Measurements from ENCODE around the gene GGCT. TPM values are rescaled to one million over a fixed set of nuclear protein-coding genes. Genes with fewer than 3 reads are reported as not detected.

The GGCT gene
- total RNA-seq, 1 experiment from 2014 or later = 73.5 TPM

DNA sequence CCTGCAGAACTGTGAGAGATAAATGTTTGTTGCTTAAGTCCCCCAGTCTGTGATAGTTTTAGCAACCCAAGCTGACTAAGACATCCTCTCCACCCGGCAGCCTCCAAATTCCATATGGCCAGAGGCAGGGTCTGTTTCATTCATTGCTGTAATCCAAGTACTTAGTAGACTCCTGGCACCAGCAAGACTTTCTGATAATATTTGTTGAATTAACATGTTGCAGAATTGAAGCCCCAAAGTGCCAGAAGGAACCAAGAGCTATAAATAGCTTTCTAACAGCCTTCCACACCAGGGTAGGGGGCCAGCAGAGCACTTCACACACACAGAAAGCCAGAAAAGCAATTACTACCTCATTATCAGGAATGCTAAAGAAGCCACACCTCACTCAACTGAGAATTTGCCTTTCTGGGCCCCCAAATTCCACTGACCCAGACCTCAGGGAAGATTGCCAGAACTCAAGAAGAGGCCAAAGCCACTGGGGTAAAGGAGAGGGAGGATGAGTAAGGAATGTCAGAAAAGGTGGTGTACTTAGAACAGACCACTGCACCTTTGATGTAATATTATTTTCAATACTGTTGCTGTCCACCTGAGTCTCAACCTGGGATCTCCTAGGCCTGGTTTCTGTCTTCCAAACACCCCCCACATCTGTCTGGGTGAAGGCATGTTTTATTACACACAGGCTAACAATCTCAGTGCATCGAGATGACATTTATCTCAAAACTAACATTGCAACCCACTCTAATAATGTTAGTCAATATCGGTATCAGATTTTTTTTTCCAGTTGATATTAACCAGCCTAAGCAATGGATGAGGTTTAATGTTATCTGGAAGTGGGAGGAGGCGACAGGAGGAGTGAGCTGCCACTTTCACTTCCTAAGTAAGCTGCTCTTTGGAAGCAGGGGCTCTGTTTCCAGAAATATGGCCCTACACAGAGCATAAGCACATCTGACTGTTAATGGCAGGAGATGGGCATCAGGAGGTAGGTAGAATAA is 31.5 kb downstream of the GGCT start:
- Histone ChIP-seq H3K4me3 (ENCODE audit: low read length) (no peak overlapping the region), H3K9ac (ENCODE audit: low read length) (no peak overlapping the region), H3K27me3 (ENCODE audit: low read length) (no peaks in the 10 kb centered on the region), H3K9me3 (ENCODE audit: low read length) (no peaks in the 10 kb centered on the region), H3K4me2 (ENCODE audit: low read depth, low read length, poor library complexity, severe bottlenecking) (no peak overlapping the region), H3K4me1 (ENCODE audit: low read length) (peaks cover 4% of the 10 kb centered on the region), H2AFZ (ENCODE audit: low read length) (no peak overlapping the region), H3K9me2 (replicated peaks; ENCODE audit: insufficient read depth, low read length) (no peaks in the 10 kb centered on the region), H3K79me2 (ENCODE audit: low read length) (no peaks in the 10 kb centered on the region), H3K27ac (ENCODE audit: low read length) (no peak overlapping the region), H4K20me1 (ENCODE audit: insufficient read depth, low read depth, low read length) (0 out of 2 replicates have a peak, but pooled peaks cover 3% of the 10 kb centered on the region), H3K36me3 (ENCODE audit: insufficient read depth, low read length) (no peaks in the 10 kb centered on the region)
- DNase-seq = no peak

GRCh38 chr7:30472081-30472783 is 32.4 kb downstream of the GGCT start:
- H3K4me1 ChIP-seq (ENCODE audit: low read length) = no peaks in the 10 kb centered on the region
- 0 out of 2 replicates have a peak, but pooled peaks cover 3% of the 10 kb centered on the region for H4K20me1 ChIP-seq (ENCODE audit: insufficient read depth, low read depth, low read length)
- H3K27me3 ChIP-seq (ENCODE audit: low read length) = no peaks in the 10 kb centered on the region
- no peaks in the 10 kb centered on the region for H3K9me2 ChIP-seq (replicated peaks; ENCODE audit: insufficient read depth, low read length)
- H3K9me3 ChIP-seq (ENCODE audit: low read length) = no peaks in the 10 kb centered on the region
- DNase-seq = no peak
- H3K27ac ChIP-seq (ENCODE audit: low read length) = no peak overlapping the region
- H2AFZ ChIP-seq (ENCODE audit: low read length) = no peak overlapping the region
- H3K4me3 ChIP-seq (ENCODE audit: low read length) = no peak overlapping the region
- no peaks in the 10 kb centered on the region for H3K79me2 ChIP-seq (ENCODE audit: low read length)
- H3K4me2 ChIP-seq (ENCODE audit: low read depth, low read length, poor library complexity, severe bottlenecking) = no peak overlapping the region
- H3K36me3 ChIP-seq (ENCODE audit: insufficient read depth, low read length) = no peaks in the 10 kb centered on the region
- H3K9ac ChIP-seq (ENCODE audit: low read length) = no peak overlapping the region

GRCh38 chr7:30471205-30471604 is 33.4 kb downstream of the GGCT start:
- Histone ChIP-seq H4K20me1 (ENCODE audit: insufficient read depth, low read depth, low read length) (0 out of 2 replicates have a peak, but pooled peaks cover 3% of the 10 kb centered on the region), H3K27me3 (ENCODE audit: low read length) (no peaks in the 10 kb centered on the region), H3K4me2 (ENCODE audit: low read depth, low read length, poor library complexity, severe bottlenecking) (no peak overlapping the region), H2AFZ (ENCODE audit: low read length) (no peak overlapping the region), H3K79me2 (ENCODE audit: low read length) (no peaks in the 10 kb centered on the region), H3K4me3 (ENCODE audit: low read length) (no peak overlapping the region), H3K9me2 (replicated peaks; ENCODE audit: insufficient read depth, low read length) (no peaks in the 10 kb centered on the region), H3K4me1 (ENCODE audit: low read length) (peaks cover 3% of the 10 kb centered on the region), H3K27ac (ENCODE audit: low read length) (no peak overlapping the region), H3K9me3 (ENCODE audit: low read length) (no peaks in the 10 kb centered on the region), H3K9ac (ENCODE audit: low read length) (no peak overlapping the region), H3K36me3 (ENCODE audit: insufficient read depth, low read length) (no peaks in the 10 kb centered on the region)
- no peak for DNase-seq

DNA sequence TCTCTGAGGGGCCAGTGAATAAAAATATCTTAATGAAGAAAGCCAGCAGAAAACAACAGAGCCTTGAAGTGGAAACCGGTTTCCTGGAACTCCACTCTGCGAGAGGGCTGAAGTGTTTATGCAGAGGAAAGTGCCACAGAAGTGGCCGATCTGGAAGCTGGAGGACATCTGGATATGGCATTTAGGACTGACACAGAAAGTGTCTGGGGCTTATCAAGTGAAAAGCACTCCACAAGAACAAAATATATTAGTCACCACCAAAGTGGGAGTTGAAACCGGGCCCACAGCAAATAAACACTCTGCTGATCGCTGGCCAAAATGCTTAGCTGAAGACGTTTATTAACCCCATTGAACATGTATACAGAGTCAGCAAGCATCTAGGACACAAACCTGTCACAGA is 33.9 kb downstream of the GGCT start:
- Histone ChIP-seq H3K4me2 (ENCODE audit: low read depth, low read length, poor library complexity, severe bottlenecking) (no peak overlapping the region), H3K4me3 (ENCODE audit: low read length) (no peak overlapping the region), H3K9me2 (replicated peaks; ENCODE audit: insufficient read depth, low read length) (no peaks in the 10 kb centered on the region), H3K79me2 (ENCODE audit: low read length) (no peaks in the 10 kb centered on the region), H2AFZ (ENCODE audit: low read length) (no peak overlapping the region), H3K9me3 (ENCODE audit: low read length) (no peaks in the 10 kb centered on the region), H3K36me3 (ENCODE audit: insufficient read depth, low read length) (no peaks in the 10 kb centered on the region), H3K9ac (ENCODE audit: low read length) (no peak overlapping the region), H3K27me3 (ENCODE audit: low read length) (no peaks in the 10 kb centered on the region), H3K27ac (ENCODE audit: low read length) (no peak overlapping the region), H3K4me1 (ENCODE audit: low read length) (peaks cover 8% of the 10 kb centered on the region), H4K20me1 (ENCODE audit: insufficient read depth, low read depth, low read length) (0 out of 2 replicates have a peak, but pooled peaks cover 3% of the 10 kb centered on the region)
- DNase-seq = no peak

GRCh38 chr7:30470163-30470770 is 34.4 kb downstream of the GGCT start:
- Histone ChIP-seq H3K4me2 (ENCODE audit: low read depth, low read length, poor library complexity, severe bottlenecking) (no peak overlapping the region), H3K9ac (ENCODE audit: low read length) (no peak overlapping the region), H3K36me3 (ENCODE audit: insufficient read depth, low read length) (no peaks in the 10 kb centered on the region), H3K9me2 (replicated peaks; ENCODE audit: insufficient read depth, low read length) (no peaks in the 10 kb centered on the region), H3K27me3 (ENCODE audit: low read length) (no peaks in the 10 kb centered on the region), H3K4me1 (ENCODE audit: low read length) (peaks cover 13% of the 10 kb centered on the region), H4K20me1 (ENCODE audit: insufficient read depth, low read depth, low read length) (0 out of 2 replicates have a peak, but pooled peaks cover 2% of the 10 kb centered on the region), H3K9me3 (ENCODE audit: low read length) (no peaks in the 10 kb centered on the region), H3K4me3 (ENCODE audit: low read length) (no peak overlapping the region), H3K79me2 (ENCODE audit: low read length) (no peaks in the 10 kb centered on the region), H2AFZ (ENCODE audit: low read length) (no peak overlapping the region), H3K27ac (ENCODE audit: low read length) (no peak overlapping the region)
- no peak for DNase-seq

GRCh38 chr7:30469303-30469702 is 35.3 kb downstream of the GGCT start:
- H3K9ac ChIP-seq (ENCODE audit: low read length) = no peak overlapping the region

GRCh38 chr7:30468791-30469190 is 35.8 kb downstream of the GGCT start:
- Histone ChIP-seq H3K27me3 (ENCODE audit: low read length) (no peaks in the 10 kb centered on the region), H3K9me3 (ENCODE audit: low read length) (no peaks in the 10 kb centered on the region), H3K4me1 (ENCODE audit: low read length) (peaks cover 27% of the 10 kb centered on the region), H3K36me3 (ENCODE audit: insufficient read depth, low read length) (no peaks in the 10 kb centered on the region), H3K27ac (ENCODE audit: low read length) (no peak overlapping the region), H2AFZ (ENCODE audit: low read length) (no peak overlapping the region), H4K20me1 (ENCODE audit: insufficient read depth, low read depth, low read length) (no peaks in the 10 kb centered on the region), H3K9ac (ENCODE audit: low read length) (no peak overlapping the region), H3K4me2 (ENCODE audit: low read depth, low read length, poor library complexity, severe bottlenecking) (no peak overlapping the region), H3K79me2 (ENCODE audit: low read length) (no peaks in the 10 kb centered on the region), H3K4me3 (ENCODE audit: low read length) (no peak overlapping the region), H3K9me2 (replicated peaks; ENCODE audit: insufficient read depth, low read length) (no peaks in the 10 kb centered on the region)
- no peak for DNase-seq

More at GRCh38 chr7:30469303-30469702, 35.3 kb downstream of the GGCT start:
- Histone ChIP-seq H3K4me1 (ENCODE audit: low read length) (peaks cover 22% of the 10 kb centered on the region), H3K79me2 (ENCODE audit: low read length) (no peaks in the 10 kb centered on the region), H4K20me1 (ENCODE audit: insufficient read depth, low read depth, low read length) (no peaks in the 10 kb centered on the region), H3K9me3 (ENCODE audit: low read length) (no peaks in the 10 kb centered on the region), H2AFZ (ENCODE audit: low read length) (no peak overlapping the region), H3K4me2 (ENCODE audit: low read depth, low read length, poor library complexity, severe bottlenecking) (no peak overlapping the region), H3K27me3 (ENCODE audit: low read length) (no peaks in the 10 kb centered on the region), H3K9me2 (replicated peaks; ENCODE audit: insufficient read depth, low read length) (no peaks in the 10 kb centered on the region), H3K4me3 (ENCODE audit: low read length) (no peak overlapping the region), H3K36me3 (ENCODE audit: insufficient read depth, low read length) (no peaks in the 10 kb centered on the region), H3K27ac (ENCODE audit: low read length) (no peak overlapping the region)
- DNase-seq = no peak

DNA sequence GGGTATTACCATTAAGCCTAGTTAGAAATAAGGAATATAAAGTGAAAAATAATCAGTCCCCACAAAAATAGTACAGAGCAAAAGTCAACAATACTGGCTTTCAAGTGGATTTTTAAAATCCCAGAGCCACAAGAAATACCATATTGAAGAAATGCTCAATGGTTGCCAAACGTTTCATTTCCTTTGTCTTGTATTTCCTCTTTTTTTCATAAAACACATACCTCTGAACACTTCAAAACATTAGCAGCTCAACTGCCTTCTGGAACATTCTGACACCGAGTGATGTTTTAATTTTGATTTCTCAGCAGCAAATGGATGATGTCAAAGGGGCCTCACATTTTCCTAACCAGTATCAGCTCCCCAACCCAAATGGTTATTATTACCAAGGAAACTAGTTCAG is 36.6 kb downstream of the GGCT start:
- Histone ChIP-seq H4K20me1 (ENCODE audit: insufficient read depth, low read depth, low read length) (no peaks in the 10 kb centered on the region), H3K4me2 (ENCODE audit: low read depth, low read length, poor library complexity, severe bottlenecking) (no peak overlapping the region), H3K27me3 (ENCODE audit: low read length) (no peaks in the 10 kb centered on the region), H2AFZ (ENCODE audit: low read length) (no peak overlapping the region), H3K36me3 (ENCODE audit: insufficient read depth, low read length) (no peaks in the 10 kb centered on the region), H3K4me3 (ENCODE audit: low read length) (no peak overlapping the region), H3K9ac (ENCODE audit: low read length) (no peak overlapping the region), H3K79me2 (ENCODE audit: low read length) (no peaks in the 10 kb centered on the region), H3K4me1 (ENCODE audit: low read length) (peaks cover 35% of the 10 kb centered on the region), H3K9me3 (ENCODE audit: low read length) (no peaks in the 10 kb centered on the region), H3K27ac (ENCODE audit: low read length) (no peak overlapping the region), H3K9me2 (replicated peaks; ENCODE audit: insufficient read depth, low read length) (no peaks in the 10 kb centered on the region)
- DNase-seq = no peak

All from Karpas-422 (cell line).